ENCODE results near the gene SEMA4C. TPM values are rescaled to one million over a fixed set of nuclear protein-coding genes. Genes with fewer than 3 reads are reported as not detected.

SEMA4C gene
- polyA plus RNA-seq, 2 of the 4 experiments (the other 2 are of a cell fraction): 11.0 to 14.4 TPM

DNA sequence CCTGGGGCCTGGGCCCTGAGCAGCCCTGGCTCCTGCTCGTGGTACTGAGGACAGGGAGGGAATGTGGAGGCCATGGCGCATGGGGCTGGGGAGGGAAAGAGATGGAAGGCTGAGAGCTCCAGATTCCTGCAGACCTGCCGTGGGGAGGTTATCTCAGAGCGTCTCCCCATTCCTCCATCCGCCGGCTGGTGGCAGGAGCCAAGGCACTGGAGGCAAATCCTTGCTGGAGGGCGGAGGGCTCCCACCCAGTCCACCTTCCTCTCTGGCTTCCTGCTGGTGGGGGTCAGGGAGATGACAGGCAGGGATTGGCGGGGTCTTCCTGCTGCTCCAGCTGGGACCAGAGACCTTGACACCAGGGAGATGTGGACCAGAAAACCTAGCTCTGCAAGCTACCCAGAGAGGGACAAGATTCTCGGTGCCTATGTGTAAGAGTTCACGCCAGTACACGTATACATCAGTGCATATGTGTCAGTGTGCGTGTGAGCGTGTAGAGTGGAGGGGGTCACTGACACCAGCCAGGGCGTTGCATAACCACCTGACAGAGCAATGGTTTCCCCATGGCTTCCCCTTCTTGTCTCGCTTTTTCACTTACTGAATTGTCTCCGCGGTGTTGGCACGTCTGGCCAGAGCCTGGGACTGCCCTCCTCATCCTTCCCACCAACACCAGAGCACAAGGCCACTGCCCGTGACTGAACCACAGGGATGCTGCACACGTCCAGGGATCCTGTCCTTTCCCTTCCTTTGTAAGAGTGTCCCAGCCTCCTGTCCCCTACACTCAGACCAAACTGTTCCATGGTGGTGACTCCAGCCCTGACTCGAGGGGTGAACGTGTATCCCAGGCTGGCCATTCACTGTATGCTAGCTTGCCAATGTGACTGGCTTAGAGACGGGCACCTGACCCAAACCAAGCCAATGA is 15.8 kb upstream of the SEMA4C start:
- DNase-seq (ENCODE audit: low read depth in 1 of 2, low spot score in 1 of 2): no peak
- Histone ChIP-seq H3K9me3 (no peaks in the 10 kb centered on the region), H3K27ac (no peak overlapping the region), H3K4me1 (no peaks in the 10 kb centered on the region), H3K4me2 (no peak overlapping the region), H3K4me3 (no peak overlapping the region)
- 79% methylated on average over 19 of the region's 23 CpGs for WGBS (ENCODE audit: missing lambda C conversion rate)
- ChIA-PET POLR2A (interaction anchor here (0.8 kb wide), 1 partner anchor 16 kb away, joined by 3 read pairs; no protein-coding TSS in a partner anchor), CTCF (interaction anchor here (0.9 to 2.9 kb wide), 6 partner anchors 9 to 66 kb away, joined by 3 to 12 read pairs (median 4); partner anchors contain the start of genes ANKRD39 and SEMA4C)
- TF ChIP-seq POLR2A (IDR thresholded peaks at IDR 0.05; ENCODE audit: low read length) (no peak), EHF (CRISPR knock-in tag; IDR thresholded peaks at IDR 0.05) (no peak), KDM1A (IDR thresholded peaks at IDR 0.05; ENCODE audit: low read depth) (no peak), JUNB (IDR thresholded peaks at IDR 0.05) (no peak), RNF2 (IDR thresholded peaks at IDR 0.05; ENCODE audit: borderline replicate concordance, low read depth) (no peak), CBX8 (IDR thresholded peaks at IDR 0.05) (no peak), CEBPB (IDR thresholded peaks at IDR 0.05) (no peak), ZSCAN20 (CRISPR knock-in tag; IDR thresholded peaks at IDR 0.05) (no peak), MYC (IDR thresholded peaks at IDR 0.05; ENCODE audit: borderline replicate concordance, low read length) (no peak), NPAS2 (CRISPR knock-in tag; IDR thresholded peaks at IDR 0.05; ENCODE audit: borderline replicate concordance) (no peak), MAFK (IDR thresholded peaks at IDR 0.05; ENCODE audit: partially characterized antibody) (no peak), RARB (CRISPR knock-in tag; IDR thresholded peaks at IDR 0.05) (no peak), POLR2AphosphoS2 (conservative IDR thresholded peaks at IDR 0.05; ENCODE audit: low read length) (no peak), KDM5A (IDR thresholded peaks at IDR 0.05) (no peak), MAZ (IDR thresholded peaks at IDR 0.05; ENCODE audit: borderline replicate concordance, low read depth, low read length) (no peak)
- TF ChIP-seq, protein P1, sequence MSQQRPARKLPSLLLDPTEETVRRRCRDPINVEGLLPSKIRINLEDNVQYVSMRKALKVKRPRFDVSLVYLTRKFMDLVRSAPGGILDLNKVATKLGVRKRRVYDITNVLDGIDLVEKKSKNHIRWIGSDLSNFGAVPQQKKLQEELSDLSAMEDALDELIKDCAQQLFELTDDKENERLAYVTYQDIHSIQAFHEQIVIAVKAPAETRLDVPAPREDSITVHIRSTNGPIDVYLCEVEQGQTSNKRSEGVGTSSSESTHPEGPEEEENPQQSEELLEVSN (IDR thresholded peaks at IDR 0.05; ENCODE audit: borderline replicate concordance, low read depth): no peak
- TF ChIP-seq, protein P2, sequence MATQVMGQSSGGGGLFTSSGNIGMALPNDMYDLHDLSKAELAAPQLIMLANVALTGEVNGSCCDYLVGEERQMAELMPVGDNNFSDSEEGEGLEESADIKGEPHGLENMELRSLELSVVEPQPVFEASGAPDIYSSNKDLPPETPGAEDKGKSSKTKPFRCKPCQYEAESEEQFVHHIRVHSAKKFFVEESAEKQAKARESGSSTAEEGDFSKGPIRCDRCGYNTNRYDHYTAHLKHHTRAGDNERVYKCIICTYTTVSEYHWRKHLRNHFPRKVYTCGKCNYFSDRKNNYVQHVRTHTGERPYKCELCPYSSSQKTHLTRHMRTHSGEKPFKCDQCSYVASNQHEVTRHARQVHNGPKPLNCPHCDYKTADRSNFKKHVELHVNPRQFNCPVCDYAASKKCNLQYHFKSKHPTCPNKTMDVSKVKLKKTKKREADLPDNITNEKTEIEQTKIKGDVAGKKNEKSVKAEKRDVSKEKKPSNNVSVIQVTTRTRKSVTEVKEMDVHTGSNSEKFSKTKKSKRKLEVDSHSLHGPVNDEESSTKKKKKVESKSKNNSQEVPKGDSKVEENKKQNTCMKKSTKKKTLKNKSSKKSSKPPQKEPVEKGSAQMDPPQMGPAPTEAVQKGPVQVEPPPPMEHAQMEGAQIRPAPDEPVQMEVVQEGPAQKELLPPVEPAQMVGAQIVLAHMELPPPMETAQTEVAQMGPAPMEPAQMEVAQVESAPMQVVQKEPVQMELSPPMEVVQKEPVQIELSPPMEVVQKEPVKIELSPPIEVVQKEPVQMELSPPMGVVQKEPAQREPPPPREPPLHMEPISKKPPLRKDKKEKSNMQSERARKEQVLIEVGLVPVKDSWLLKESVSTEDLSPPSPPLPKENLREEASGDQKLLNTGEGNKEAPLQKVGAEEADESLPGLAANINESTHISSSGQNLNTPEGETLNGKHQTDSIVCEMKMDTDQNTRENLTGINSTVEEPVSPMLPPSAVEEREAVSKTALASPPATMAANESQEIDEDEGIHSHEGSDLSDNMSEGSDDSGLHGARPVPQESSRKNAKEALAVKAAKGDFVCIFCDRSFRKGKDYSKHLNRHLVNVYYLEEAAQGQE (IDR thresholded peaks at IDR 0.05): no peak
- TF ChIP-seq, protein P3, sequence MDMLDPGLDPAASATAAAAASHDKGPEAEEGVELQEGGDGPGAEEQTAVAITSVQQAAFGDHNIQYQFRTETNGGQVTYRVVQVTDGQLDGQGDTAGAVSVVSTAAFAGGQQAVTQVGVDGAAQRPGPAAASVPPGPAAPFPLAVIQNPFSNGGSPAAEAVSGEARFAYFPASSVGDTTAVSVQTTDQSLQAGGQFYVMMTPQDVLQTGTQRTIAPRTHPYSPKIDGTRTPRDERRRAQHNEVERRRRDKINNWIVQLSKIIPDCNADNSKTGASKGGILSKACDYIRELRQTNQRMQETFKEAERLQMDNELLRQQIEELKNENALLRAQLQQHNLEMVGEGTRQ (IDR thresholded peaks at IDR 0.05): no peak
- TF ChIP-seq, protein P4, sequence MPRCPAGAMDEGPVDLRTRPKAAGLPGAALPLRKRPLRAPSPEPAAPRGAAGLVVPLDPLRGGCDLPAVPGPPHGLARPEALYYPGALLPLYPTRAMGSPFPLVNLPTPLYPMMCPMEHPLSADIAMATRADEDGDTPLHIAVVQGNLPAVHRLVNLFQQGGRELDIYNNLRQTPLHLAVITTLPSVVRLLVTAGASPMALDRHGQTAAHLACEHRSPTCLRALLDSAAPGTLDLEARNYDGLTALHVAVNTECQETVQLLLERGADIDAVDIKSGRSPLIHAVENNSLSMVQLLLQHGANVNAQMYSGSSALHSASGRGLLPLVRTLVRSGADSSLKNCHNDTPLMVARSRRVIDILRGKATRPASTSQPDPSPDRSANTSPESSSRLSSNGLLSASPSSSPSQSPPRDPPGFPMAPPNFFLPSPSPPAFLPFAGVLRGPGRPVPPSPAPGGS (IDR thresholded peaks at IDR 0.05): no peak
- ATAC-seq: no peak
- no peak for FAIRE-seq
